ENCODE data around the gene SELENOW.

GRCh38 chr19:47802521-47803043, 24.1 kb downstream of the SELENOW start:
- TF ChIP-seq ELF4 (IDR thresholded peaks at IDR 0.05) (no peak), CTBP1 (IDR thresholded peaks at IDR 0.05; ENCODE audit: borderline replicate concordance) (no peak), SP1 (IDR thresholded peaks at IDR 0.05) (no peak), HDGF (IDR thresholded peaks at IDR 0.05; ENCODE audit: borderline replicate concordance) (no peak), FOXA1 (IDR thresholded peaks at IDR 0.05) (no peak), ARNT (IDR thresholded peaks at IDR 0.05) (no peak), FOXM1 (IDR thresholded peaks at IDR 0.05; ENCODE audit: borderline replicate concordance) (no peak), TARDBP (IDR thresholded peaks at IDR 0.05) (no peak), LEF1 (IDR thresholded peaks at IDR 0.05; ENCODE audit: borderline replicate concordance) (no peak), BHLHE40 (IDR thresholded peaks at IDR 0.05; ENCODE audit: borderline replicate concordance) (no peak), SUZ12 (IDR thresholded peaks at IDR 0.05) (no peak), FOXK2 (IDR thresholded peaks at IDR 0.05) (no peak), ZNF384 (IDR thresholded peaks at IDR 0.05) (no peak), L3MBTL2 (conservative IDR thresholded peaks at IDR 0.05) (no peak)

All from HEK293T (cell line).